ENCODE results near the gene HGF.

DNA sequence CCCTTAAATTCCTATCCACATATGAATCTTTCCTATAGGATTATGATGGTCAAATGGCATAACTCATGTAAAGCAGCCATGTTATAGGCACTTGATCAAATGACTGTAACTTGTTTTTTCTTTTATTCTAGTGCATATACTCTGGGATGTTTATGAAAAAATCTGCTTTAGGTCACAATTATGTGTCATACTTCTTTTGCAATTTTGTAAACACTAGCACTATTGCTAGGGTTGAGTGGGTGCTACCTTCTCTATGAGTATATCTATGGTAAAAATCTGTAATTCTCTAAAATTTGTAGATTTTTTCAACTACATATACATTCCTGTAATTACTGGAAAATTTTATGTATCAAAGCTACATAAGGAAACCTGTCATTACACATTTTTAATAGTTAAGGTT lies 50.0 kb downstream of the HGF start:
- no peak for TF ChIP-seq POLR2AphosphoS5 (IDR thresholded peaks at IDR 0.05; ENCODE audit: borderline replicate concordance, low read depth, low read length)
- TF ChIP-seq EZH2 (IDR thresholded peaks at IDR 0.05): no peak
- no peak for TF ChIP-seq FOXP2 (optimal IDR thresholded peaks at IDR 0.05; ENCODE audit: control extremely low read depth, extremely low read length, insufficient read depth)

All from SK-N-MC (cell line).